GM21717 (cell line): ENCODE results near the gene HAUS7.

ENCODE experiments used
- ATAC-seq: cut with Tn5 transposase; IDR thresholded peaks from one replicate; pipeline ENCODE4 v1.9.1; 2021; ENCODE audit warnings: mild to moderate bottlenecking, moderate library complexity; ENCODE audit not compliant: unreplicated experiment

The HAUS7 gene

GRCh38 chrX:153441981-153442380, 28.4 kb downstream of the HAUS7 start:
- no peak for ATAC-seq

- no peak for ATAC-seq
Measured at GRCh38 chrX:153441296-153441695, 29.1 kb downstream of the HAUS7 start.

GRCh38 chrX:153440556-153441135, 29.7 kb downstream of the HAUS7 start:
- no peak for ATAC-seq

- ATAC-seq: no peak
Measured at GRCh38 chrX:153439977-153440376, 30.4 kb downstream of the HAUS7 start.

GRCh38 chrX:153438532-153438931, 31.8 kb downstream of the HAUS7 start:
- ATAC-seq: no peak

GRCh38 chrX:153435845-153436244, 34.5 kb downstream of the HAUS7 start:
- no peak for ATAC-seq

DNA sequence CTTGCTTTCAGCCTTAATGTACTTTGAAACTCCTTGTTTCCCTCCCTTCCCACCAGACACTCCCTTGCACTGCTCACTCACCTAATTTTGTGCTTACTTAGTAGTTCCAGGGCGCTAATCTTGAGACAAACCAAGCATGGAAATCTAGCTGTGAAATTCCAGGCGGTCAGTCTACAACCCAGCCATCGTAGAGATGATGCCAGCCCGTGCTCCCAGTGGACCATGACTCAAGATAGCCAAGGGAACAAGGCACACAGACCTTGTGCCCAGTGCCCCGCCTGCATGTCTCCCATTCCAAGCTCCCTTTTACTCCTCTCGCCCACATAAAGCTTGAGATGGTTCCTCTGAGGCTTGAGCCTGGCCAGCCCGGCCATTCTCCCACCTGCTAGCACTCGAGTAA, 35.6 kb downstream of the HAUS7 start:
- no peak for ATAC-seq

DNA sequence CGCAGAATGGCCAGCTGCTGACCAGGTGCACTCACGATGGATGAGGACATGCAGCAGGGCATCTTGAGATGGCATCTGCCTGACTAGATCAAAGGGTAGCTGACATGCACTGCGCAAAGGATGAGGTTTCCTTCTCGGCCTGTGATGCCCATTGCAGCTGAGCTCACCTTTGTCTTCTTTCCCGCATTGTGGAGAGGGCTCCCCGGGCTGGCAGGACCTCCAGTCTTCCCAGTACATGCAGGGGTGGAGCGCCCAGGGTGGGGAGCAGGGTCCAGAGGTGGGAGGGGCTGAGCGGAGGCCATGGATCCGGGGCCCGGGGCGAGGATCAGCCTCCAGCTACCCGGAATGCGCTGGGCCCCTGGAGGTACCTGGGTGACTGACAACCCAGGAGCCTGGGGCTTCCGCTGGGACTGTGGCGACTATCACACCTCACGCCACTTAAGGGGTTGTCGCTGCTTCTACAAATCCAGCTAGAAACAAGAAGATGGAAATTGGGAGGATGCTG, 36.5 kb downstream of the HAUS7 start:
- ATAC-seq: no peak

DNA sequence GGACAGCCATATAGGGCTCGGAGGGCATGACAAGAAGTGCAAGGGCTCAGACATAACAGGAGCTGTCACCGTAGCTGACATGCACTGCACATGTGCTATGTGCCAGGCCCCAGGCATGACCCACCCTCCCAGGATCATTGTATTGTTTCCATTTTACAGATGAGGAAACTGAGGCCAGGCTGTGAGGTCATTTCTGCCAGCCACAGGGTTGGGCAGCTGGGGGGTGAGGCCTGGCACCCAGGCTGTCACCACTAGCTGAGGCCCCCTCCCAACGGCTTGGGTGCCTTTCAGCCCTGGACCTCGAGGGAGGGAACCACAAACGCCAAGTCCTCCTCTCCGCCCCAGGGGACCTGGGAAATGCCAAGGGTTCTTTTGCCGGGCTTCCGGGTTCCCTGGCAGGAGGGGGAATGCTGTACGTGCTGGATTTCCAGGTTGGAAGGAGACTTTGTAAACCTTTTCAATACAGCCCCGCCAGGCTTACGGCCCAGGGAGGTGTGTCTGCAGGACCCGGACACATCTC, 37.2 kb downstream of the HAUS7 start:
- no peak for ATAC-seq

GRCh38 chrX:153430796-153431195, 39.6 kb downstream of the HAUS7 start:
- ATAC-seq: no peak

GRCh38 chrX:153426204-153426603, 44.2 kb downstream of the HAUS7 start:
- ATAC-seq: no peak

GRCh38 chrX:153423652-153424051, 46.7 kb downstream of the HAUS7 start:
- no peak for ATAC-seq

DNA sequence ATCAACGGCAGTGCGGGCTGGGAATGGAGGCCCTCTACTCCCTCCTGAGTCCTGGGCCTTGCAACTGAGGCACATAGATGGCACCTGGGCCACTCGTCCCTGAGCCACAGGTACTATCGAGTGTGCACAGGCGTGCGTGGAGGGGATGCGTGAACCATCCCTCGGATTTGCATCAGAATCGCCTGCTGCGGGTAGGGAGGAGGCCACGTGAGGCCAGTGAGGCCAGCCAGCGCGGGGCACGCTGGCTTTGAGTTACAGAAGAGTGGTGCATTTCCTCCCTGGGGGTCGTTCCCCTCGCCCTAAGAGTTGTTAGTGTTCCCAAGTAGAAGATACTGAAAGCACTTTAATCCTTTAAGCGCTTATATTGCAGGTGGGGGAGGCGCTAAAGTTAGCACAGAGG, 48.5 kb downstream of the HAUS7 start:
- ATAC-seq: no peak

DNA sequence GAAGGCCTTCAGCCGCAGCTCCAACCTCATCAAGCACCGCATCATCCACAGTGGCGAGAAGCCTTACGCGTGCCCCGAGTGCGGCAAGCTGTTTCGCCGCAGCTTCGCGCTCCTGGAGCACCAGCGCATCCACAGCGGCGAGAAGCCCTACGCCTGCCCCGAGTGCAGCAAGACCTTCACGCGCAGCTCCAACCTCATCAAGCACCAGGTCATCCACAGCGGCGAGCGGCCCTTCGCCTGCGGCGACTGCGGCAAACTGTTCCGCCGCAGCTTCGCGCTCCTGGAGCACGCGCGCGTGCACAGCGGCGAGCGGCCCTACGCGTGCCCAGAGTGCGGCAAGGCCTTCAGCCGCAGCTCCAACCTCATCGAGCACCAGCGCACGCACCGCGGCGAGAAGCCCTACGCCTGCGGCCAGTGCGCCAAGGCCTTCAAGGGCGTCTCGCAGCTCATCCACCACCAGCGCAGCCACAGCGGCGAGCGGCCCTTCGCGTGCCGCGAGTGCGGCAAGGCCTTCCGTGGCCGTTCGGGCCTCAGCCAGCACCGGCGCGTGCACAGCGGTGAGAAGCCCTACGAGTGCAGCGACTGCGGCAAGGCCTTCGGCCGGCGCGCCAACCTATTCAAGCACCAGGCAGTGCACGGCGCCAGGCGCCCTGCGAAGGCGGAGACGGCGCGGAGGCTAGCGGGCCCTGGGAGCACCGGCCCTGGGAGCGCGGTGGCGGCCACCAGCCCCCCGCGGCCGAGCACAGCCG, 49.4 kb downstream of the HAUS7 start:
- no peak for ATAC-seq

GRCh38 chrX:153417637-153418036, 52.7 kb downstream of the HAUS7 start:
- no peak for ATAC-seq

DNA sequence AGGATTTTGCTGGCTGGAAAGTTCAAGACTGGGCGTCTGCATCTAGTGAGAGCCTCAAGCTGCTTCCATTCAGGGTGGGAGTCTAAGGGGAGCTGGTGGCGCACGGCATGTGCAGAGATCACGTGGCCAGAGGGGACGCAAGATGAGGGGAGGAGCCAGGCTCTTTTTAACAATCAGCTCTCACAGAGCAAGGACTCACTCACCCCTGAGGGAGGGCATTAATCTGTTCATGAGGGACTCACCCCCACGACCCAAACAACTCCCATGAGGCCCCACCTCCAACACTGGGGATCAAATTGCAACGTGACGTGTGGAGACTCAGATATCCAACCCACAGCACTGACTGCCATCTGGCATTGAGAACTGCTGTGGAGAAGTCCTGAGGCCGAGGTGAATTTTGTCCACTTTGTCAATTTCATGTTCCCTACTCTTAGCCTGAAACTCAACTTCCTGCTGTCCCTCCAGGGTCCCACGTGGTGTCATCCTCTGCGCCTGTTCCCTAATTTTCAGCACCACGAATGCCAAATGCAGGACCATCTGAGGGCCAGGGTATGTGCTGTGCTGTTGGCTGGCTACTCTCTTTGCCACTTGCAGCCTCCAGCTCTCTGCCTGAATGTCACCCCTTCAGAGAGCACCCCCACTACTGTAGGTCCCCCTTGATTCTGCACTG, 53.5 kb downstream of the HAUS7 start:
- ATAC-seq: no peak

- no peak for ATAC-seq
Measured at GRCh38 chrX:153414856-153415510, 55.4 kb downstream of the HAUS7 start.

- no peak for ATAC-seq
Measured at GRCh38 chrX:153413731-153414130, 56.6 kb downstream of the HAUS7 start.

GRCh38 chrX:153412746-153413720, 57.3 kb downstream of the HAUS7 start:
- ATAC-seq: no peak

DNA sequence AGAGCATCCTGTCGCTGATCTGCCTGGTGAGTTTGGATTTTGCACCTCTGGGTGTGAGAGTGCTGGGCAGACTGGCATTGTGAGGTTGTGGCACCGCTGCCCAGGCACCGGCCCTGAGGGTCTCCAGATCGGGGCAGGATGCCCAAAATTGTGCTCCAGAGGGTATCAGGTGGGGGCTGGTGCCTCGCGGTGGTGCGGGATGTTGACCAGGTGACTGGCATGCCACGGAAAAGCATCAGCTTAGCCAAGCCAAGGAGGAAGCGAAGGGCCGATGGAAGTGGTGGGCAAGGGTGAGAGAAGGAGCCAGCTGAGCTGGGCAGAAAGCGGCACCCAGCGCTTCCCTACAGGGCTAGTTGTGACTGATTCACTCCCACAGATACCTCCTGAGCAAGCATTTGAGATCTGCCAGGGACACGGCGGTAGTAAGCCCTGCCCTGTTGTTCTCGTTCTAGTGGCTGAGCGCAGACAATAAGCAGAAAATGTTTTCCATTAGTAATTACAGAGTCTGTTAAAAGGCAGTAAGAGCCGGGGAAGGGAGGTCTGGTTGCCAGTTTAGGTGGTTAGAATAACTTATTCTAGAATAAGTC, 58.3 kb downstream of the HAUS7 start:
- no peak for ATAC-seq
